ENCODE measurements around the gene ABCG8.

The ABCG8 gene

DNA sequence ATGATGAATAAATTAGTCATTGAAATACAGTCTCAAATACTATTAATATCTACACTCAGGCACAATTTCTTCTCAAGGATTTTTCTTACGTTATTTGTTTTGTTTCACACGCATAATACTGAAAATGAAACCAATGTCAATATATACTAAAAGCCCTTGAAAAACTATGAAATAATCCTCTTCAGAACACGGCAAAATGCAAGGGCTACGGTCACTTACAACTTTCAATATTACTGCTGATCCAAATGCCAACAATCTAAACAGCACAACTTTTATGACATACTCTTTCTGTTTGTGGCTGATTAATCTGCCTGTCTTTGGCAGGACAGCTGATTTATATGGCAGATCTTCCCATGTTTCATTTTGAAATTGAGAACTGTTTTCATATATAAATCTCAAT lies 88.7 kb downstream of the ABCG8 start:
- DNase-seq: no peak

DNA sequence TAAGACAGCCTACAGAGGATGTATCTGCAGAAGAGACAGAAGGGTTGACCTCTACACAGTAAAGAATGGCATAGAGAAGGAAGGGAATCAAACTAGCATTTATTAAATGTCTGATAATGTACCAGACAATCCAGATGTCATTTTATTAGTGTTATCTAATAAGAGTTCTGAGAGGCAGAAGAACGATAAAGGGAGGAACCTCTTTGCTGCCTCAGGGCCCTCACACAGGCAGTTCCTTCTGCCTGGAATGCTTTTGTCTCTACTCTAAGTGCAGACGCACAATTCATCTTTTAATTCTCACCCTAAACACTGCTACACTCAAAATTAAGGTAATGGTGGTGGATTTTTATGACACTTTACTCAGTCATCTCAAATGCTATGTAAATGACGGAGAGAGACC lies 92.5 kb downstream of the ABCG8 start:
- no peak for DNase-seq

All from GOT3 (cell line).